COLO829 (cell line): Measurements from ENCODE around the gene RNGTT.
"Not testable (repeated sequence)": the region's sequence is repeated elsewhere in the genome, so short reads cannot be mapped to it uniquely, and the experiment has no call there.

ENCODE experiments used
- DNase-seq: peaks from one replicate; pipeline ENCODE4 v3.0.0; 2012; ENCODE audit warnings: low spot score

The RNGTT gene

DNA sequence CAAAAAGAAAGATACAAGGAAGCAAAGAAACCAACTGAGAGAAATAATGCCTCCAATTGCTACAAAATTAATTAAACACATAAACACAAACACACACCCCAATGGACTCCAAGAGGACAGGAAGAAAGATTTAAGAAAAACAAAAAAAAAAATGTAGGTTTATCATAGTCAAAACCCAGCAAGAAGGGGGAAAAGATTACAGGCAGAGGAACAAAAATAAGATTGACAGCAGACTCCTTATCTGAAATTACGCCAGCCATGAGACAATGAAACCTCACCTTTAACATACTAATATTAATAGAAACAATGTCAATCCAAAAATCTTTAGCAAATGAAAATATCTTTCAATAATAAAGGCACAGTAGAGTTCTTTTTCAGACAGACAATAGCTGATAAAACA, 155.8 kb downstream of the RNGTT start:
- no peak for DNase-seq

GRCh38 chr6:88806728-88807127, 156.7 kb downstream of the RNGTT start:
- DNase-seq = no peak

DNA sequence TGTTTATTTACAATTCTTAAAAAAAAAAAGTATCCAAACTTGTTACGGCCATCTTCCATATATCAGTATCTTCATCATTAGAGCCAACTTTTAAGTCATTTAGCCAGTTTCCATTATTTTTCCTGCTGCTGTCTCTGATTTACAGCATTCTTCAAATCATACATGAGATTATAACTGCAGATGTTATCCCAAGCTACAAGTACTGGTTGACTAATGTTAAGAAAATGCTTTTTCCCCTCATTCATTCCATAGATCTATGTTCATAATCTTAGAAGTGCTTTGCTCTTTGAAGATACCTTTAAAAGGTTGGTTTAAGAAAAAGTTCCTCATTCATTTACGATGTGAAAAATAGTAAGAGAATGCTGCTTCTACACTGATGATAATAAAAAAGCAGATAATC, 158.7 kb downstream of the RNGTT start:
- DNase-seq = no peak

DNA sequence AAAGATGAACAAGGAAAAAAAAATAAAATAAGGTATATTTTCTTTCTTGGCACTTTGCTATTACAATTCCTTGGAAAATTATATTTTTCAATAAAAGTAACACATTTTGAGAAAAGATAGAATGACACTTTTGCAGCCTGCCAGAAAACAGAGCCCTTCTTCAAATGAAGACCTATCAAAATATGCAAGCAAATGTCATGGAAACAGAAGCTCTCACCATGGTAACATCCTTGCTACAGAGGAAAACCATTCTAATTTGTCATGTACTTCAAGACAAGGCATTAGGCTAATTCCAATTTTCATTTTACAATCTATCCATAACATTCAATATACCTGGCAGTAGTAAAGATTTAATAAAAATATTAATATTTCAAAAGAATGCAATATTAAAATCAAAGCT, 177.9 kb downstream of the RNGTT start:
- DNase-seq = no peak

DNA sequence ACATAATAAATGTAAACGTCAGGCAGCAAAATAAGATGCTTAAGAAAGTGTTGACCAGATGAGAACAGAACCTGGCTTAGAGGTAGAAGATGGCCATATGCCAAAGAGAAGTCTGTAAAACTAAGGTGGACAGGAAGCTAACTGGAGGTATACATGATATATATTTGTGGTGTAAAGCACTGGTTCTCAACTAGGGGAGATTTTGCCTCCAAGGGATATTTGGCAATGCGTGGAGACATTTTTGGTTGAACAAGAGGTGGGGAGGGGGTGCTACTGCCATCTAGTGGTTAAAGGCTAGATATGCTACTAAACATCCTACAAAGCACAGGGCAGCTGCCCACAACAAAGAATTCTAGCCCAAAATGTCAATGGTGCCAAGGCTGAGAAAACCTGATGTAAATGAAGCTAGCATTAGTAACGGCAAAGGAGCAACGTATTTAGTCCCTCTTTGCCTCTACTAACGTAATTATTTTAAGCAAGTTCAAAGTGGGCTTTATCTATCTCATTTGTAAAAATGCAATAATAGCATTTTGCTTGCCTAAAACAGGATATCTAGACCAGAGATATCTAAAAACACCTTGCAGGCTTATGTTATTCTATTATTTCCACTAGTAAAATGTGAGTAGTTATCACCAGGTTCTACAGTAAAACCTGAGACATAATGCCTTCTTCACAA, 182.6 kb downstream of the RNGTT start:
- DNase-seq = peak; percentile 19

GRCh38 chr6:88775866-88776571, 187.4 kb downstream of the RNGTT start:
- DNase-seq = no peak

DNA sequence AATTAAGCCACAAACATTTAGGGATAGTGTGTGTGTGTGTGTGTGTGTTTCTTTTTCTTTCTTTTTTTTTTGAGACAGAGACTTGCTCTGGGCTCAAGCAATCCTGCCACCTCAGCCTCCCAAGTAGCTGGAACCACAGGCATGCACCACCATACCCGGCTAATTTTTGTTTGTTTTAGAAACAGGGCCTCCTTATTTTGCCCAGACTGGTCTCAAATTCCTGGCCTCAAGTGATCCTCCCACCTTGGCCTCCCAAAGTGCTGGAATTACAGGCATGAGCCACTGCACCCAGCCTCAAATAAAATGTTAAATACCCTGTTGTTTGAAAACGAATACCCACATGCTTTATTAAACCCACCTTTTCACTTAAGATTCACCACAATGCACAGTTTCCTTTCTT, 195.3 kb downstream of the RNGTT start:
- DNase-seq = not testable (repeated sequence)

- no peak for DNase-seq
Measured at GRCh38 chr6:88764081-88764480, 199.3 kb downstream of the RNGTT start.

- no peak for DNase-seq
Measured at GRCh38 chr6:88763160-88763559, 200.3 kb downstream of the RNGTT start.

- DNase-seq = no peak
Measured at GRCh38 chr6:88761237-88762031, 202.0 kb downstream of the RNGTT start.

GRCh38 chr6:88760091-88760490, 203.3 kb downstream of the RNGTT start:
- DNase-seq = no peak

DNA sequence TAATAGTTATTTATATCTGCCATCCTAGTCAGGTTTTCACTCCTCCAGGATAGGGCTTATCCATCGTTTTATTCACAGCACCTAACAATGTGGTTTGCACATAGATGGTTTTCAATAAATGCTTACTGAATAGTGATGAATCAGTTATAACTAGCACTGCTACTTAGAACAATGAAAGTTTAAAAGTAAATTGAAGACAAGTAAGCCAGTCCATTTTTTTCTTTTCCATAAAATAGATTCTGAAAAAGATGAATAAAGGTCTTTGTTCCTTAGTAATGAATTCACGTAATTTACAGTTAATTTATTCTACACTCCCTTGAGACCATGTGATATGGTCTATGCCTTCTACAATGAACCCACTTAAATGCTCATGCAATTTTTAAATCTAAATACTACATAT, 212.5 kb downstream of the RNGTT start:
- DNase-seq = peak; percentile 66

DNA sequence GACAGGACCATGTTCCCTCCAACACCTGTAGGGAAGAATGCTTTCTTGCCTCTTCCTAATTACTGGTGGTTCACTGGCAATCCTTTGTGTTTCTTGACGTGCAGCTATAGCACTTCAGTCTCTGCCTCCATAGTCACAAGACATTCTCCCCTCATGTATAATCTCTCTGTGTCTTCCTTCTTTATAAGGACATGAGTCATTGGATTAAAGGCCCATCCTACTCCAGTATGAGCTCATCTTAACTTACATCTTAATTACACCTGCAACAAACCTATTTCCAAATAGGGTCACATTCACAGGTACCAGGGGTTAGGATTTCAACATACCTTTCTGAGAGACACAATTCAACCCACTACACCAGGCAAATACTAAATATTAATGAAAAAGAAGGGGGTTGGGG, 213.6 kb downstream of the RNGTT start:
- DNase-seq = peak; percentile 36

GRCh38 chr6:88748141-88748540, 215.3 kb downstream of the RNGTT start:
- no peak for DNase-seq

DNA sequence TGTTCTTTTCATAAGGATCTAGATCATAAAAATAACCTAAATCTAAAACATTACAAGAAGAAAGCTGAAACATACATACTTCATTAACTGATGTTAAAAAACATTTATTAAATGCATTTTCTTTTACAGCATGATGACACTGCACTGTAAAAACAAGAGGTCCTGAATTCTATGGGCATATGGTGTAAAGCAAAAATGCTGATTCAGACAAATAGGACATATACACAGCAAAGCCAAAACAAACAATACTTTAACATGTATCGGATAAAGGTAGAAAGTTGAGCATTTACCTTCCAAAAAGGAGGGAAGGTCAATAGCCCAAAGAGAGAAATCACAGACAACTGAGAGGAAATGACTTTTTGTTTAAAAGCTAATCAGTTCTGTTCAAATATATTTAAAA, 221.5 kb downstream of the RNGTT start:
- no peak for DNase-seq

DNA sequence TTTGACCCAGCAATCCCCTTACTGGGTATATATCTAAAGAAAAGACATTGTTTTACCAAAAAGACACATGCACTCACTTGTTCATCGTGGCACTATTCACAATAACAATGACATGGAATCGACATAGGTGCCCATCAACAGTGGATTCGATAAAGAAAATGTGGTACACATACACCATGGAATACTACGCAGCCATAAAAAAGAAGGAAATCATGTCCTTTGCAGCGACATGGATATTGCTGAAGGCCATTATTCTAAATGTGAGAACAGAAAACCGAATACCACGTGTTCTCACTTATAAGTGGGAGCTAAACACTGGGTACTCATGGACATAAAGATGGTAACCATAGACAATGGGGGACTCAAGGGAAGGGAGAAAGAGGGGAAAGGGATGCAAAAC, 222.3 kb downstream of the RNGTT start:
- no peak for DNase-seq

DNA sequence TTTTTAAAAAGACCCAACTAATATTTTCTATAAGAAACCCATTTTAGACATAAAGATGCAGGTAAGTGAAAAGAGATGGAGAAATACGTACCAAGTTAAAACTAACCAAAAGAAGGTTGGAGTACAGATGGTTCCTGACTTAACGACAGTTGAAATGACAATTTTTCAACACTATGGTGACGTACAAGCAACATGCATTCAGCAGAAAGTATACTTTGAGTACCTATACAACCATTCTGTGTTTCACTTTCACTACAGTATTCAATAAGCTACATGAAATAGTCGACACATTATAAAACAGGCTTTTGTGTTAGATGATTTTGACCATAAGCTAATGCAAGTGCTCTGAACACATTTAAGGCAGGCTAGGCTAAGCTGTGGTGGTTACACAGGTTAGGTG, 228.9 kb downstream of the RNGTT start:
- no peak for DNase-seq

- no peak for DNase-seq
Measured at GRCh38 chr6:88730611-88731011, 232.8 kb downstream of the RNGTT start.

DNA sequence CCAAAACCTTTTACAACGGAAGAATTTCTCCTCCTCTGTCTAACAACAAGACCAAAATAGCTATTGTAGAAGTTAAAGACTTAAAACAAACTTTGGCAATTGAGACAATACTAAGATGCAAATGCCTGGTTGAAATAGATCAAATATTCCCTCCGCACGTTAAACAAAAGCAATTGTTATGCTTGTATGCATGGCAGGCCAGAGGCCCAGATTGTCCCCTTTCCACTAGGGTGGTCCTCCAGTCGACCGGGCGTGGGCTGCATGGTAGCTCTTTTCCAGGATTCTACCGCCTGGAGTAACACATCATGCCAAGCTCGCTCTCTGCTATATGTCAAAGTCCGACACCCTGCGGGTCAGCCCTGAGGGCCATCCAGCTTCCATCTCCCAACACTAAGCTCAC, 234.7 kb downstream of the RNGTT start:
- DNase-seq = no peak

DNA sequence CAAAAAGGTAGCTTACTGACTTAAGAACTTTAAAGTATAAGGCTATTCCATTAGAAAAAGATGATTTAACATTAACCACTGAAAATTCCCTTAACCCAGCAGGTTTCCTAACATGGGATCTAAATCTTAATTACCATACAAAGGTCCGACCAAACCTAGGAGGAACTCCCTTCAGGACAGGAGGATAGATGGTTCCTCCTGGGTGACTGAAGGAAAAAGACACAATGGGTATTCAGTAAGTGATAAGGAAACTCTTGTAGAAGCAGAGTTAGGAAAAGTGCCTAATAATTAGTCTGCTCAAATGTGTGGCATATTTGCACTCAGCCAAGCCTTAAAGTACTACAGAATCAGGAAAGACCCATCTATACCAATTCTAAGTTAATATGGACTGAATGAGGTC, 237.0 kb downstream of the RNGTT start:
- DNase-seq = not testable (repeated sequence)

GRCh38 chr6:88725111-88725975, 238.1 kb downstream of the RNGTT start:
- DNase-seq = no peak

GRCh38 chr6:88722686-88723085, 240.7 kb downstream of the RNGTT start:
- DNase-seq = no peak
